ENCODE results near the gene FMR1. TPM values are rescaled to one million over a fixed set of nuclear protein-coding genes. Genes with fewer than 3 reads are reported as not detected.

The FMR1 gene
- total and polyA plus RNA-seq, 7 donors = 18.6 to 35.2 (median 29.4) TPM

- intact Hi-C loops (cut with DNase I) = no loop called here
- H3K27me3 ChIP-seq = no peaks in the 10 kb centered on the region
- H3K9me3 ChIP-seq = no peaks in the 10 kb centered on the region
- no peak for DNase-seq
- H3K36me3 ChIP-seq = peaks cover 0 to 52% (median 0%) of the 10 kb centered on the region in 4 donors
- no peaks in the 10 kb centered on the region for H3K4me1 ChIP-seq
- TF ChIP-seq POLR2AphosphoS5 (IDR thresholded peaks at IDR 0.05) = no peak
- H3K27ac ChIP-seq = no peak overlapping the region
- 97 to 100% methylated on average over 1 of the region's 1 CpG for WGBS, 2 donors
- H3K4me3 ChIP-seq = no peak overlapping the region
Observed at GRCh38 chrX:147933815-147934214, 22.1 kb downstream of the FMR1 start.

- no peak overlapping the region for H3K27ac ChIP-seq
- TF ChIP-seq POLR2AphosphoS5 (IDR thresholded peaks at IDR 0.05) (no peak), POLR2A (IDR thresholded peaks at IDR 0.05) (no peak), CTCF (IDR thresholded peaks at IDR 0.05) (no peak), EP300 (IDR thresholded peaks at IDR 0.05) (no peak)
- H3K9me3 ChIP-seq = no peaks in the 10 kb centered on the region
- H3K4me1 ChIP-seq = no peaks in the 10 kb centered on the region
- no peaks in the 10 kb centered on the region for H3K27me3 ChIP-seq
- no peak overlapping the region for H3K4me3 ChIP-seq
- DNase-seq = no peak
- intact Hi-C loops (cut with DNase I) = no loop called here
- WGBS, 2 donors = 95 to 96% methylated on average over 3 of the region's 3 CpGs
- H3K36me3 ChIP-seq = peaks cover 0 to 51% (median 0%) of the 10 kb centered on the region in 4 donors
Observed at GRCh38 chrX:147935156-147935758, 23.5 kb downstream of the FMR1 start.

- Histone ChIP-seq H3K4me3 (no peak overlapping the region), H3K27ac (no peak overlapping the region), H3K36me3 (peaks cover 0 to 58% (median 3%) of the 10 kb centered on the region in 4 donors), H3K9me3 (no peaks in the 10 kb centered on the region), H3K27me3 (no peaks in the 10 kb centered on the region), H3K4me1 (no peaks in the 10 kb centered on the region)
- intact Hi-C loops (cut with DNase I) = no loop called here
- 95 to 98% methylated on average over 5 of the region's 5 CpGs for WGBS, 2 donors
- no peak for DNase-seq
- TF ChIP-seq CTCF (IDR thresholded peaks at IDR 0.05) (no peak), POLR2A (IDR thresholded peaks at IDR 0.05) (no peak), EP300 (IDR thresholded peaks at IDR 0.05) (no peak), POLR2AphosphoS5 (IDR thresholded peaks at IDR 0.05) (no peak)
Observed at GRCh38 chrX:147945286-147945685, 33.6 kb downstream of the FMR1 start.

- WGBS, 2 donors = 36 to 82% methylated on average over 7 of the region's 7 CpGs
- intact Hi-C loops (cut with DNase I) = no loop called here
Observed at GRCh38 chrX:147948531-147948930, 36.8 kb downstream of the FMR1 start.

GRCh38 chrX:147950352-147950751 is 38.6 kb downstream of the FMR1 start:
- no peak for DNase-seq

More at GRCh38 chrX:147948531-147948930, 36.8 kb downstream of the FMR1 start:
- Histone ChIP-seq H3K27ac (no peak overlapping the region), H3K9me3 (no peaks in the 10 kb centered on the region), H3K36me3 (peaks cover 0 to 39% (median 3%) of the 10 kb centered on the region in 4 donors), H3K4me1 (no peaks in the 10 kb centered on the region), H3K4me3 (no peak overlapping the region), H3K27me3 (no peaks in the 10 kb centered on the region)
- no peak for DNase-seq
- no peak for TF ChIP-seq CTCF (IDR thresholded peaks at IDR 0.05)
- TF ChIP-seq EP300 (IDR thresholded peaks at IDR 0.05) = no peak

More at GRCh38 chrX:147950352-147950751, 38.6 kb downstream of the FMR1 start:
- Histone ChIP-seq H3K9me3 (no peaks in the 10 kb centered on the region), H3K27ac (no peak overlapping the region), H3K27me3 (no peaks in the 10 kb centered on the region), H3K36me3 (peaks cover 0 to 24% (median 3%) of the 10 kb centered on the region in 4 donors), H3K4me1 (no peaks in the 10 kb centered on the region), H3K4me3 (no peak overlapping the region)
- intact Hi-C loops (cut with DNase I) = no loop called here
- 26 to 88% methylated on average over 1 of the region's 1 CpG for WGBS, 2 donors
- TF ChIP-seq POLR2A (IDR thresholded peaks at IDR 0.05) (no peak), POLR2AphosphoS5 (IDR thresholded peaks at IDR 0.05) (no peak), EP300 (IDR thresholded peaks at IDR 0.05) (no peak), CTCF (IDR thresholded peaks at IDR 0.05) (no peak)

All from sigmoid colon (tissue), 7 donors.